ENCODE results near the gene RPRD2.
A peak's percentile ranks its signal among the peaks of the same experiment; 100 is the strongest.

Gene RPRD2

DNA sequence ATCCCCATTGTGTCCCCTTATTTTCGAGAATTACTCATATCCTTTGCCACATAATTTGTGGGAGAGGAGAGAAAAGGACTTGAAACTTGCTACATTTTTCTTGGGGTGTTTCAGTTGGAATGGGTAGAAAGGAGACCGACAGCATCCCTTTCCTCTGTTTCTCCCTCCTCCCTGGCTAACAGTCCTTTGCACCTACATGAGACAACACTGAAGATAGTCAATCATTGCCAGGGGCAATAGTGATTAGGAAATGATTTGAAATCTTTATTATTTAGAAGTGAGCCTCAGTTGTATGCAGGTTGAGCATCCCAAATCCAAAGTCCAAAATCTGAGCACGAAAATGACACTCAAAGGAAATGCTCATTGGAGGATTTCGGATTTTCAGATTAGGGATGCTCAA lies 115.4 kb downstream of the RPRD2 start:
- Histone ChIP-seq H3K9me3 (ENCODE audit: severe bottlenecking) (no peaks in the 10 kb centered on the region), H3K4me1 (ENCODE audit: insufficient read depth, poor library complexity, severe bottlenecking) (peaks cover 27% of the 10 kb centered on the region), H3K27ac (ENCODE audit: poor library complexity, severe bottlenecking) (peak overlapping the region; percentile 83), H3K36me3 (ENCODE audit: low read depth) (no peaks in the 10 kb centered on the region), H3K4me3 (ENCODE audit: severe bottlenecking) (no peak overlapping the region), H3K27me3 (ENCODE audit: insufficient read depth, poor library complexity, severe bottlenecking) (no peaks in the 10 kb centered on the region)
- DNase-seq (ENCODE audit: low spot score) (no peak), ATAC-seq (ENCODE audit: low read depth) (no peak)
- TF ChIP-seq, protein P1, sequence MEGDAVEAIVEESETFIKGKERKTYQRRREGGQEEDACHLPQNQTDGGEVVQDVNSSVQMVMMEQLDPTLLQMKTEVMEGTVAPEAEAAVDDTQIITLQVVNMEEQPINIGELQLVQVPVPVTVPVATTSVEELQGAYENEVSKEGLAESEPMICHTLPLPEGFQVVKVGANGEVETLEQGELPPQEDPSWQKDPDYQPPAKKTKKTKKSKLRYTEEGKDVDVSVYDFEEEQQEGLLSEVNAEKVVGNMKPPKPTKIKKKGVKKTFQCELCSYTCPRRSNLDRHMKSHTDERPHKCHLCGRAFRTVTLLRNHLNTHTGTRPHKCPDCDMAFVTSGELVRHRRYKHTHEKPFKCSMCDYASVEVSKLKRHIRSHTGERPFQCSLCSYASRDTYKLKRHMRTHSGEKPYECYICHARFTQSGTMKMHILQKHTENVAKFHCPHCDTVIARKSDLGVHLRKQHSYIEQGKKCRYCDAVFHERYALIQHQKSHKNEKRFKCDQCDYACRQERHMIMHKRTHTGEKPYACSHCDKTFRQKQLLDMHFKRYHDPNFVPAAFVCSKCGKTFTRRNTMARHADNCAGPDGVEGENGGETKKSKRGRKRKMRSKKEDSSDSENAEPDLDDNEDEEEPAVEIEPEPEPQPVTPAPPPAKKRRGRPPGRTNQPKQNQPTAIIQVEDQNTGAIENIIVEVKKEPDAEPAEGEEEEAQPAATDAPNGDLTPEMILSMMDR (IDR thresholded peaks at IDR 0.05; ENCODE audit: poor library complexity, severe bottlenecking): no peak

DNA sequence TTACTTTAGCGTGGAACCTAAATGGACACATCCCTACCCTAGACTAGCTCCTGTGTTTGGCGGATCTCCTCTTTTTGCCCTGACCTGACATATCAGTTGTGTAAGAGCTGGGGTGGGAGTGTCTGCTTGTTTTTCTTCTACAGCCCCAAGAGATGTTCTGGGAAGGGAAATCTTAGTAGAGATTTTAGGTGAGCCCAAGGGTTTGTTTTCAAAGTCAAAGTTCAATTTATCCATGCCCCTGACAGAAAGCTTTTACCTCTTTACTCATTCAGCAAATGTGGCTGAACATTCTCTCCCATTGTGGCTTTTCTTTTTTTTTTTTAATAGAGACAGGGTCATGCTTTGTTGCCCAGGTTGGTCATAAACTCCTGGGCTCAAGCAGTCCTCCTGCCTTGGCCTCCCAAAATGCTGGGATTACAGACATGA lies 116.0 kb downstream of the RPRD2 start:
- ATAC-seq (ENCODE audit: low read depth) (no peak), DNase-seq (ENCODE audit: low spot score) (no peak)
- TF ChIP-seq, protein P1 (IDR thresholded peaks at IDR 0.05; ENCODE audit: poor library complexity, severe bottlenecking): no peak
- H3K27me3 ChIP-seq (ENCODE audit: insufficient read depth, poor library complexity, severe bottlenecking): no peaks in the 10 kb centered on the region
- peaks cover 32% of the 10 kb centered on the region for H3K4me1 ChIP-seq (ENCODE audit: insufficient read depth, poor library complexity, severe bottlenecking)
- H3K27ac ChIP-seq (ENCODE audit: poor library complexity, severe bottlenecking): peak overlapping the region; percentile 83
- H3K9me3 ChIP-seq (ENCODE audit: severe bottlenecking): no peaks in the 10 kb centered on the region
- H3K4me3 ChIP-seq (ENCODE audit: severe bottlenecking): no peak overlapping the region
- no peaks in the 10 kb centered on the region for H3K36me3 ChIP-seq (ENCODE audit: low read depth)

DNA sequence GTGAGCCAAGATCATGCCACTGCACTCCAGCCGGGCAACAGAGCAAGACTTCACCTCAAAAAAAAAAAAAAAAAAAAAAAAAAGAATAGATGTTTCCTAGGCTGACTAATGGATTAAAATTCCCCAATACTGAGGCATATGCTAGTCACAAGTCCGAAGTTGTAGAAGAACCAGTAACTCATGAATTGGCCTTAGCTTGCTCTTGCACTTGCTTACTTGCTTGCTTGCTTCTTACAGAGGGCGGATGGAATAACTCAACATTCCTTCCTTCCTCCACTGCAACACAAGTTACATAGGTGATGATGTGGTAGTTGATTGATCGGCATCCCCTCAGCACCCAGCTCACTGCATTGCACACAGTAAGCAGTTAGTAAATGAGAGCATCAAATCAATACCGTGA lies 120.5 kb downstream of the RPRD2 start:
- TF ChIP-seq, protein P1 (IDR thresholded peaks at IDR 0.05; ENCODE audit: poor library complexity, severe bottlenecking): no peak
- H3K27ac ChIP-seq (ENCODE audit: poor library complexity, severe bottlenecking): peak overlapping the region; percentile 53

DNA sequence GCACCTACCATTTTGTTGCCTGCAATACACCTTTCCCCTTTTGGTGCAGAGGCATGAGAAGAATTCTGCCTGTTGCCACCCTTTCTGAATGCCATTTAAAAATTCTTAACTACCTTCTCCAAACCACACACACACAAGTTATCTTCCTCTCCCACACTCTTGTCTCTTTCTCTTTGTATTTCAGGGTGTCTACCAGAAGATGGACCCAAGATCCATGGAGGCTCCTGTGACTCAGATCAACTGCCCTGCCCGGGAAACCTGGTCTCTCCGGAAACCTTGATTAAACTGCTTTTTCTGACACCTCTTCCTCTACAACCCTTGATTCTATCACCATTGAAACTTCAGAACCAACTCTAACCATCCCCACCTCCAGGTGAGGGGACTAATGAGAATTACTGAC lies 120.9 kb downstream of the RPRD2 start:
- Histone ChIP-seq H3K4me1 (ENCODE audit: insufficient read depth, poor library complexity, severe bottlenecking) (peaks cover 11% of the 10 kb centered on the region), H3K27ac (ENCODE audit: poor library complexity, severe bottlenecking) (peak overlapping the region; percentile 53), H3K27me3 (ENCODE audit: insufficient read depth, poor library complexity, severe bottlenecking) (no peaks in the 10 kb centered on the region), H3K9me3 (ENCODE audit: severe bottlenecking) (no peaks in the 10 kb centered on the region), H3K36me3 (ENCODE audit: low read depth) (peaks cover 15% of the 10 kb centered on the region), H3K4me3 (ENCODE audit: severe bottlenecking) (no peak overlapping the region)
- DNase-seq (ENCODE audit: low spot score) (no peak), ATAC-seq (ENCODE audit: low read depth) (no peak)
- TF ChIP-seq, protein P1 (IDR thresholded peaks at IDR 0.05; ENCODE audit: poor library complexity, severe bottlenecking): peak; percentile 26

More for the DNA sequence above, 120.5 kb downstream of the RPRD2 start:
- DNase-seq (ENCODE audit: low spot score) (no peak), ATAC-seq (ENCODE audit: low read depth) (peak; percentile 48)
- Histone ChIP-seq H3K4me3 (ENCODE audit: severe bottlenecking) (no peak overlapping the region), H3K4me1 (ENCODE audit: insufficient read depth, poor library complexity, severe bottlenecking) (peaks cover 14% of the 10 kb centered on the region), H3K36me3 (ENCODE audit: low read depth) (peaks cover 11% of the 10 kb centered on the region), H3K27me3 (ENCODE audit: insufficient read depth, poor library complexity, severe bottlenecking) (no peaks in the 10 kb centered on the region), H3K9me3 (ENCODE audit: severe bottlenecking) (no peaks in the 10 kb centered on the region)

DNA sequence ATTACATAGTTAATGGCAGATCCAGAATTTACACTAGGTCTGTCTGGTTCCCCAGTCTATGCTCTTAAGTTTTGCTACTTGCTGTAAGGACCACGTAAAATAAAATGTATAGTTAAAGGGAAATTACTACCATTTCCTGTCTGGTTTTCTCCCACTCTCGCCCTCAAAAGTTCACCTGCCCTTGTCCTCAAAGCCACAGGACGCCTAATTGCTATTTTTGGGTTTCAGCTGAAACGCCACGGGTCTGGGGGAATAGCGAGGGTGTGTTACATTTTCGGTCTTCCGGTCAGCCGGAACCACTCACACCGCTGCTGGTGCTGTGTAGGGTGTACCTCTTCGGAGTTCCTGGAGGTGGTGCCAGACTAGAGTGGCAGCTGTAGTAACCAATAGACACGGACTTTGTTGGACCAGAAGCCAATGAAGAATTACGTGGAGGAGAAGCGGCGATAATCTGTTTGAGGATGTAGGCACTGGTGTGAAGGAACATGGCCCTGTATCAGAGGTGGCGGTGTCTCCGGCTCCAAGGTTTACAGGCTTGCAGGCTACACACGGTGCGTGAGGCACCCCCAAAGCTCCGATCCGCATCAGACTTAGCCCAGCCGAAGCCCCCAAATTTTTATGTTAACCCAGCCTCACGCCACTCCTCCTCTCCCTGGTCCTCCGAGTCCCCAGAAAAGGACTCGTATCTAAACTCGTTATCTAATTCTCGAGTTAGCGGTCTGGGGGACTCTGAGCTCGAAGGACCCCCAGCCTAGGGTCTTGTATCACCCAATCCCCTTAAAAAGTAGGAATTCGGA lies 123.2 kb downstream of the RPRD2 start, which contains the start of gene TARS2:
TARS2 (plus strand) TSS at position 454 of the 797 bp plus-strand sequence; CDS start at position 486, 32 bp downstream.
- Histone ChIP-seq H3K4me1 (ENCODE audit: insufficient read depth, poor library complexity, severe bottlenecking) (peaks cover 11% of the 10 kb centered on the region), H3K36me3 (ENCODE audit: low read depth) (peaks cover 35% of the 10 kb centered on the region), H3K4me3 (ENCODE audit: severe bottlenecking) (peak within 1 kb of the TSS; percentile 53), H3K27me3 (ENCODE audit: insufficient read depth, poor library complexity, severe bottlenecking) (no peaks in the 10 kb centered on the region), H3K27ac (ENCODE audit: poor library complexity, severe bottlenecking) (peak within 1 kb of the TSS; percentile 37), H3K9me3 (ENCODE audit: severe bottlenecking) (no peaks in the 10 kb centered on the region)
- peak; percentile 89 for DNase-seq (ENCODE audit: low spot score)
- TF ChIP-seq, protein P1 (IDR thresholded peaks at IDR 0.05; ENCODE audit: poor library complexity, severe bottlenecking): no peak
- ATAC-seq (ENCODE audit: low read depth): peak; percentile 99

Data from RWPE2 (cell line).